CD4-positive, CD25-positive, alpha-beta regulatory T cell (primary cell): Measurements from ENCODE around the gene CD27. TPM values are rescaled to one million over a fixed set of nuclear protein-coding genes. Genes with fewer than 3 reads are reported as not detected.
A peak's percentile ranks its signal among the peaks of the same experiment; 100 is the strongest.
"Not testable (repeated sequence)": the region's sequence is repeated elsewhere in the genome, so short reads cannot be mapped to it uniquely, and the experiment has no call there.

ENCODE experiments used
- ATAC-seq, 2 donors: fragments of 150-1000 bp; cut with Tn5 transposase; one replicate each; pipeline ENCODE4 v1.10.0; 2021; ENCODE audit warnings: low read depth in 2 of 2, moderate number of reproducible peaks in 2 of 2, moderate library complexity in 1 of 2
- DNase-seq, 3 donors: peaks; one replicate each; pipeline versions ENCODE4 v3.0.0 to v3.0.0-alpha.2; 2012 to 2022; ENCODE audit warnings: mixed read lengths in 1 of 3
- H3K27ac ChIP-seq: one replicate; pipeline ENCODE4 v1.7.0; 2013; ENCODE audit warnings: mild to moderate bottlenecking, low read length; ENCODE audit not compliant: insufficient read depth, poor library complexity, severe bottlenecking
- H3K27me3 ChIP-seq: one replicate; pipeline ENCODE4 v1.7.0; 2013; ENCODE audit warnings: low read length; ENCODE audit not compliant: control insufficient read depth, insufficient read depth
- H3K36me3 ChIP-seq: one replicate; pipeline ENCODE4 v1.7.0; 2013; ENCODE audit warnings: mild to moderate bottlenecking, low read length, moderate library complexity; ENCODE audit not compliant: control insufficient read depth, insufficient read depth
- H3K4me1 ChIP-seq: 2 replicates; pipeline ENCODE4 v1.7.0; 2013; ENCODE audit warnings: mild to moderate bottlenecking, low read length; ENCODE audit not compliant: insufficient read depth, control insufficient read depth, poor library complexity, severe bottlenecking
- H3K4me3 ChIP-seq: one replicate; pipeline ENCODE4 v1.7.0; 2013; ENCODE audit warnings: low read depth, mild to moderate bottlenecking, low read length, moderate library complexity
- H3K9me3 ChIP-seq, 2 experiments: 1 replicate in 1 of 2; 2 replicates in 1 of 2; pipeline ENCODE4 v1.7.0; 2013; ENCODE audit warnings: low read length in 2 of 2, mild to moderate bottlenecking in 1 of 2, moderate library complexity in 1 of 2; ENCODE audit not compliant: control insufficient read depth in 2 of 2
- H3K27ac Mint-ChIP-seq, 3 donors: one replicate each; pipeline ENCODE4 v1.8.0; 2020 to 2022; ENCODE audit warnings: mild to moderate bottlenecking in 3 of 3, mixed read lengths in 3 of 3, moderate library complexity in 2 of 3
- H3K27me3 Mint-ChIP-seq: one replicate; pipeline ENCODE4 v1.8.0; 2022; ENCODE audit warnings: mild to moderate bottlenecking, mixed read lengths
- H3K36me3 Mint-ChIP-seq: one replicate; pipeline ENCODE4 v1.8.0; 2020; ENCODE audit warnings: mixed read lengths
- H3K4me1 Mint-ChIP-seq, 4 donors: one replicate each; pipeline ENCODE4 v1.8.0; 2020 to 2022; ENCODE audit warnings: mixed read lengths in 4 of 4, mild to moderate bottlenecking in 1 of 4
- H3K4me3 Mint-ChIP-seq, 4 donors: one replicate each; pipeline ENCODE4 v1.8.0; 2020 to 2022; ENCODE audit warnings: mild to moderate bottlenecking in 4 of 4, mixed read lengths in 4 of 4, moderate library complexity in 3 of 4
- H3K9me3 Mint-ChIP-seq, 7 donors: one replicate each; pipeline ENCODE4 v1.8.0; 2020 to 2022; ENCODE audit warnings: mixed read lengths in 7 of 7, mild to moderate bottlenecking in 3 of 7, moderate library complexity in 2 of 7
- polyA plus RNA-seq, 4 donors: library from polyadenylated mRNA; unstranded; fragments of 300-500 nt; fragmentation: Illumina TruSeq; gene quantifications; one replicate each; pipeline ENCODE4 v1.2.3, GENCODE V29; 2021
- total RNA-seq: library from RNA; stranded (reverse); gene quantifications from one replicate; pipeline ENCODE4 v1.2.3, GENCODE V29; 2022

The CD27 gene
- total and polyA plus RNA-seq, 5 donors from 2014 or later: 156 to 707 (median 624) TPM

DNA sequence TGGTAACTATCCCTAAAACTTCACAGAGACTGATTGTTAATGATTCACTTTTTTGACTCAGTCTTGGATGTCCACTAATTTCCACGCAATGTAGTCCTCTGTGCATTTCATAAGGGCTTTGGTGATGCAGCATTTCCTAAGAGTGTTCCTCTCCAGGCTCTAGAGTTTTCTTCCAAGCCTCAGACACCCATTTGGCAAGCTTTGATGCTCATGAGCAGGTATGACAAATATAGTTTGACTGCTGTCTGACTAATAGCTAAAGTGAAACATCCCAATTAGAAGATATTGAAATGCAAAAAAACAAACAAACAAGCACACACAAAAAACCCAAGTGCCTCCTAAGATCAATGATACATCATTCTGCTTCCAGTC is 27.2 kb downstream of the CD27 start:
- Mint-ChIP-seq H3K9me3 (no peaks in the 10 kb centered on the region), H3K4me1 (peaks cover 15 to 34% (median 27%) of the 10 kb centered on the region in 4 donors), H3K27ac (no peak overlapping the region), H3K27me3 (peaks cover 14% of the 10 kb centered on the region), H3K4me3 (peak overlapping the region; percentile 0 to 99 (median 60)), H3K36me3 (peaks cover 4% of the 10 kb centered on the region)
- no peak for ATAC-seq
- DNase-seq: no peak
- no peaks in the 10 kb centered on the region for H3K27me3 ChIP-seq
- no peaks in the 10 kb centered on the region for H3K36me3 ChIP-seq
- H3K27ac ChIP-seq: no peak overlapping the region
- H3K9me3 ChIP-seq: no peaks in the 10 kb centered on the region
- H3K4me1 ChIP-seq: peaks cover 32% of the 10 kb centered on the region
- no peak overlapping the region for H3K4me3 ChIP-seq

DNA sequence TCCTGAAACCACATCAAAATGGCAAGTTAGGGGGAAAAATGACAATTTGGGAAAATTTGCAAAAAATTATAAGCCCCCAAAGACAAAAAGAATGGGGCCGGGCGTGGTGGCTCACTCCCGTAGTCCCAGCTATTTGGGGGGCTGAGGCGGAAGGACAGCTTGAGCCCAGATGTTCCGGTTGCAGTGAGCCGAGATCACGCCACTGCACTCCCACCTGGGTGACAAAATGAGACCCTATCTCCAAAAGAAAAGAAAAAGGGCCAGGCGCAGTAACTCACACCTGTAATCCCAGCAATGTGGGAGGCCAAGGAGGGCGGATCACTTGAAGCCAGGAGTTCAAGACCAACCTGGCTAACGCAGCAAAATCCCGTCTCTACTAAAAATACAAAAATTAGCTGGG is 27.7 kb downstream of the CD27 start:
- Histone ChIP-seq H3K27ac (no peak overlapping the region), H3K4me1 (peaks cover 29% of the 10 kb centered on the region), H3K36me3 (no peaks in the 10 kb centered on the region), H3K27me3 (no peaks in the 10 kb centered on the region), H3K9me3 (no peaks in the 10 kb centered on the region), H3K4me3 (no peak overlapping the region)
- no peak overlapping the region for H3K27ac Mint-ChIP-seq
- peak overlapping the region in 2 of 4 donors; percentile 91 to 99 for H3K4me3 Mint-ChIP-seq
- H3K36me3 Mint-ChIP-seq: no peaks in the 10 kb centered on the region
- DNase-seq (no peak), ATAC-seq (no peak)
- peaks cover 14% of the 10 kb centered on the region for H3K27me3 Mint-ChIP-seq
- no peaks in the 10 kb centered on the region for H3K9me3 Mint-ChIP-seq
- peaks cover 10 to 28% (median 22%) of the 10 kb centered on the region in 4 donors for H3K4me1 Mint-ChIP-seq

DNA sequence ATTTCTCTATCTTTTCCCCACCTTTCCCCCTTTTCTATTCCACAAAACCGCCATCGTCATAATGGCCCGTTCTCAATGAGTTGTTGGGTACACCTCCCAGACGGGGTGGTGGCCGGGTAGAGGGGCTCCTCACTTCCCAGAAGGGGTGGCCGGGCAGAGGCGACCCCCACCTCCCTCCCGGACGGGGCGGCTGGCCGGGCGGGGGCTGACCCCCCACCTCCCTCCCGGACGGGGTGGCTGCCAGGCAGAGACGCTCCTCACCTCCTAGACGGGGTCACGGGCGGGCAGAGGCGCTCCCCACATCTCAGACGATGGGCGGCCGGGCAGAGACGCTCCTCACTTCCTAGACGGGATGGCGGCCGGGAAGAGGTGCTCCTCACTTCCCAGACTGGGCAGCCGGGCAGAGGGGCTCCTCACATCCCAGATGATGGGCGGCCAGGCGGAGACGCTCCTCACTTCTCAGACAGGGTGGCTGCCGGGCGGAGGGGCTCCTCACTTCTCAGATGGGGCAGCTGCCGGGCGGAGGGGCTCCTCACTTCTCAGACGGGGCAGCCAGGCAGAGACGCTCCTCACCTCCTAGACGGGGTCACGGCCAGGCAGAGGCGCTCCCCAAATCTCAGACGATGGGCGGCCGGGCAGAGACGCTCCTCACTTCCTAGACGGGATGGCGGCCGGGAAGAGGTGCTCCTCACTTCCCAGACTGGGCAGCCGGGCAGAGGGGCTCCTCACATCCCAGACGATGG is 30.6 kb downstream of the CD27 start:
- H3K27ac ChIP-seq, H3K4me1 ChIP-seq, H3K27ac Mint-ChIP-seq, H3K9me3 Mint-ChIP-seq, H3K36me3 ChIP-seq, H3K4me3 ChIP-seq, H3K4me1 Mint-ChIP-seq, DNase-seq, H3K27me3 ChIP-seq, ATAC-seq, H3K4me3 Mint-ChIP-seq, H3K36me3 Mint-ChIP-seq, H3K9me3 ChIP-seq: not testable (repeated sequence)
- H3K27me3 Mint-ChIP-seq: peaks cover 21% of the 10 kb centered on the region

DNA sequence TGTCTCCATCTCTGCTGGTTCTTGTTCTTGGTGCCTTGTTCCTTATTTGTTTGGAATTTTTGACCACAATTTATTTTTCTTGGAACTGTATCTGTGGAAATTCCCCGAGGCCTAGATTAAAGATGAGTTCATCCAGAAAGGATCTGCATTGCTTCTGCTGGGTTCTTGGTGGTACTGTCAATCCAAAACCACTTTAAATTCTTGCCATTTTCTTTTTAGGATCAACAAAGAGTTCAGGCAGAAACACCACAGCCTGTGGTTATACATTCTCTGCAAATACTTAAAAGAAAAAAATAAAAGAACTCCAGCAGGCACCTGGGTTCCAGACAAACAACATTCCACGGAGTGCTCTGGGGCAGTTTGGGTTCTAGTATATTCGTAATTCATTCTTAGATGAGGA is 31.7 kb downstream of the CD27 start:
- H3K27ac Mint-ChIP-seq: no peak overlapping the region
- ATAC-seq: no peak
- peaks cover 22% of the 10 kb centered on the region for H3K27me3 Mint-ChIP-seq
- no peaks in the 10 kb centered on the region for H3K9me3 Mint-ChIP-seq
- peaks cover 0 to 3% (median 0%) of the 10 kb centered on the region in 4 donors for H3K4me1 Mint-ChIP-seq
- no peak for DNase-seq
- H3K36me3 Mint-ChIP-seq: no peaks in the 10 kb centered on the region
- no peak overlapping the region for H3K4me3 ChIP-seq
- H3K36me3 ChIP-seq: no peaks in the 10 kb centered on the region
- H3K4me1 ChIP-seq: no peaks in the 10 kb centered on the region
- no peak overlapping the region for H3K4me3 Mint-ChIP-seq
- H3K27me3 ChIP-seq: peaks cover 6% of the 10 kb centered on the region
- H3K27ac ChIP-seq: no peak overlapping the region
- H3K9me3 ChIP-seq: no peaks in the 10 kb centered on the region

DNA sequence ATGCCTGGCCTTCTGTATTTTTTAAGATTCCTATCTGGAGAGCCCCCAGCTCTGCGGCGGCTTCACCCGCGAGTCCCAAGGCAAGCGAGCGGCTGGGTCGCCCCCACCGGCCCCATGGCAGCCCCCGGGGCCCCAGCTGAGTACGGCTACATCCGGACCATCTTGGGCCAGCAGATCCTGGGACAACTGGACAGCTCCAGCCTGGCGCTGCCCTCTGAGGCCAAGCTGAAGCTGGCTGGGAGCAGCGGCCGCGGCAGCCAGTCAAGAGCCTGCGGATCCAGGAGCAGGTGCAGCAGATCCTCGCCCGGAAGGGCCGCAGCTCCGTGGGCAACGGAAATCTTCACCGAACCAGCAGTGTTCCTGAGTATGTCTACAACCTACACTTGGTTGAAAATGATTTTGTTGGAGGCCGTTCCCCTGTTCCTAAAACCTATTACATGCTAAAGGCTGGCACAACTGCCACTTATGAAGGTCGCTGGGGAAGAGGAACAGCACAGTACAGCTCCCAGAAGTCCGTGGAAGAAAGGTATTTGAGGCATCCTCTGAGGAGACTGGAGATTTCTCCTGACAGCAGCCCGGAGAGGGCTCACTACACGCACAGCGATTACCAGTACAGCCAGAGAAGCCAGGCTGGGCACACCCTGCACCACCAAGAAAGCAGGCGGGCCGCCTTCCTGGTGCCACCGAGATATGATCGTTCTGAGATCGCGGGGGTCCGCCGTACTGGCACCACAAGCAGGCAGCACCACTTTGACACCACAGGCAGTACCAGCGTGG is 33.0 kb downstream of the CD27 start:
- ATAC-seq, H3K27ac ChIP-seq, H3K36me3 Mint-ChIP-seq, H3K9me3 ChIP-seq, H3K27me3 ChIP-seq, H3K9me3 Mint-ChIP-seq, H3K4me3 ChIP-seq, DNase-seq, H3K36me3 ChIP-seq, H3K4me3 Mint-ChIP-seq, H3K4me1 Mint-ChIP-seq, H3K27ac Mint-ChIP-seq, H3K4me1 ChIP-seq: not testable (repeated sequence)
- H3K27me3 Mint-ChIP-seq: peaks cover 25% of the 10 kb centered on the region

DNA sequence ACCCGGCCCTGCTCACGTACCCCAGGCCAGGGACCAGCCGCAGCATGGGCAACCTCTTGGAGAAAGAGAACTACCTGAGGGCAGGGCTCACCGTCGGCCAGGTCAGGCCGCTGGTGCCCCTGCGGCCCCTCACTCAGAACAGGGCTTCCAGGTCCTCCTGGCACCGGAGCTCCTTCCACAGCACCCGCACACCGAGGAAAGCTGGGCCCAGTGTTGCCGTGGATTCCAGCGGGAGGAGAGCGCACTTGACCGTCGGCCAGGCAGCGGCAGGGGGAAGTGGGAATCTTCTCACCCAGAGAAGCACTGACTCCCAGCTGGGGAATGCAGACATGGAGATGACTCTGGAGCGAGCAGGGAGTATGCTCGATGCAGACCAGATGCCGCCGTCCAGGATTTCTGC is 33.7 kb downstream of the CD27 start:
- H3K4me3 Mint-ChIP-seq: no peak overlapping the region
- no peaks in the 10 kb centered on the region for H3K4me1 ChIP-seq
- H3K36me3 Mint-ChIP-seq: no peaks in the 10 kb centered on the region
- H3K9me3 ChIP-seq: no peaks in the 10 kb centered on the region
- H3K4me1 Mint-ChIP-seq: no peaks in the 10 kb centered on the region
- peaks cover 6% of the 10 kb centered on the region for H3K27me3 ChIP-seq
- no peak overlapping the region for H3K4me3 ChIP-seq
- no peaks in the 10 kb centered on the region for H3K9me3 Mint-ChIP-seq
- peaks cover 30% of the 10 kb centered on the region for H3K27me3 Mint-ChIP-seq
- no peak for ATAC-seq
- H3K27ac Mint-ChIP-seq: no peak overlapping the region
- no peaks in the 10 kb centered on the region for H3K36me3 ChIP-seq
- DNase-seq: no peak
- H3K27ac ChIP-seq: no peak overlapping the region

DNA sequence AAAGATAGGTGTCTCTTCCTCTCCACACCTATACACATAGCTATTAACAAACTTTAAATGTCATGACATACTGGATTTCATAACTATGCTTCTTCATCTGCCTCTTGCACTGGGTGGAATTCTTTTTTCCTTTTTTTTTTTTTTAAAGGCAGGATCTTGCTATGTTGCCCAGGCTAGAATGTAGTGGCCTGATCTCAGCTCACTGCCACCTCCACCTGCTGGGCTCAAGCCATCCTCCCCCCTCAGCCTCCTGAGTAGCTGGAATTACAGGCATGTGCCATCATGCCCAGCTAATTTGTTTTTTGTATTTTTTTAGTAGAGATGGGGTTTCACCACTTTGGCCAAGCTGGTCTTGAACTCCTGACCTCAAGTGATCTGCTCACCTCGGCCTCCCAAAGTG is 43.5 kb downstream of the CD27 start:
- Mint-ChIP-seq H3K4me3 (no peak overlapping the region), H3K27me3 (peaks cover 9% of the 10 kb centered on the region), H3K27ac (peak overlapping the region in 1 of 3 donors; percentile 32), H3K36me3 (peaks cover 4% of the 10 kb centered on the region), H3K4me1 (peaks cover 0 to 14% (median 5%) of the 10 kb centered on the region in 4 donors), H3K9me3 (no peaks in the 10 kb centered on the region)
- peaks cover 3% of the 10 kb centered on the region for H3K36me3 ChIP-seq
- H3K4me1 ChIP-seq: peaks cover 10% of the 10 kb centered on the region
- H3K4me3 ChIP-seq: no peak overlapping the region
- H3K27me3 ChIP-seq: no peaks in the 10 kb centered on the region
- DNase-seq (no peak), ATAC-seq (no peak)
- H3K27ac ChIP-seq: no peak overlapping the region
- no peaks in the 10 kb centered on the region for H3K9me3 ChIP-seq

DNA sequence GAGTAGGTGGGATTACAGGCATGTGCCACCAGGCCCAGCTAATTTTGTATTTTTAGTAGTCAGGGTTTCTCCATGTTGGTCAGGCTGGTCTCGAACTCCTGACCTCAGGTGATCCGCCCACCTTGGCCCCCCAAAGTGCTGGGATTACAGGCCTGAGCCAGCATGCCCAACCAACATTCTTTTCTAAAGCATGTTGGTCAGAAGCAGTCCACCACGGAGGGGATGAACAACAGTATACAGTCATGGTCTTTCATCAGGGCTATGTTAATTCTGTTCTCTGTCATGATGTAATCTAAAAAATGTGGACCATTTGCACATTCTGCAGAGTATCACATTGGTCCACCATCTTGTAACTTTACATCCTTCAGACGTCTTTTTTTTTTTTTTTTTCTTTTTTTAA is 44.7 kb downstream of the CD27 start:
- Mint-ChIP-seq H3K4me3 (no peak overlapping the region), H3K27ac (no peak overlapping the region), H3K27me3 (peaks cover 5% of the 10 kb centered on the region), H3K4me1 (peaks cover 0 to 17% (median 8%) of the 10 kb centered on the region in 4 donors), H3K36me3 (peaks cover 4% of the 10 kb centered on the region), H3K9me3 (no peaks in the 10 kb centered on the region)
- Histone ChIP-seq H3K27me3 (no peaks in the 10 kb centered on the region), H3K27ac (no peak overlapping the region), H3K9me3 (no peaks in the 10 kb centered on the region), H3K4me1 (peaks cover 12% of the 10 kb centered on the region), H3K4me3 (no peak overlapping the region), H3K36me3 (peaks cover 3% of the 10 kb centered on the region)
- DNase-seq (no peak), ATAC-seq (no peak)
